Peyer's patch (tissue), 4 donors: Measurements from ENCODE around the gene LAMA5. TPM values are rescaled to one million over a fixed set of nuclear protein-coding genes. Genes with fewer than 3 reads are reported as not detected.

Source experiments
- DNase-seq, 3 donors: peaks; one replicate each; pipeline ENCODE4 v3.0.0-alpha.2; 2017 to 2019
- H3K27ac ChIP-seq, 4 donors: fragments of 200-600 bp; sonication (generic); one replicate each; pipeline ENCODE4 v1.5.1; 2016 to 2019
- H3K27me3 ChIP-seq, 2 donors: fragments of 200-600 bp; sonication (generic); one replicate each; pipeline ENCODE4 v1.5.1; 2019
- H3K36me3 ChIP-seq, 3 donors: fragments of 200-600 bp; sonication (generic); one replicate each; pipeline ENCODE4 v1.5.1; 2016 to 2019
- H3K4me1 ChIP-seq, 4 donors: fragments of 200-600 bp; sonication (generic); one replicate each; pipeline ENCODE4 v1.5.1; 2016 to 2019
- H3K4me3 ChIP-seq, 4 donors: fragments of 200-600 bp; sonication (generic); 1 replicate in 3 of 4; 2 replicates in 1 of 4; pipeline ENCODE4 v1.5.1; 2016 to 2019; ENCODE audit warnings: mild to moderate bottlenecking in 1 of 4
- H3K9me3 ChIP-seq, 4 donors: fragments of 200-600 bp; sonication (generic); one replicate each; pipeline ENCODE4 v1.5.1; 2016 to 2019; ENCODE audit warnings: mild to moderate bottlenecking in 1 of 4
- CTCF ChIP-seq, 6 experiments: fragments of 450-650 bp in 4 of 6; fragments of 200-600 bp in 2 of 6; sonication (generic) in 1 of 6; IDR thresholded peaks; one replicate each; pipeline ENCODE4 v1.5.1; 2017 to 2019; ENCODE audit warnings: antibody characterized with exemption in 6 of 6, mild to moderate bottlenecking in 3 of 6, moderate library complexity in 1 of 6
- POLR2A ChIP-seq, 2 donors: fragments of 450-650 bp; IDR thresholded peaks; one replicate each; pipeline ENCODE4 v1.5.1; 2017; ENCODE audit warnings: antibody characterized with exemption in 2 of 2, mild to moderate bottlenecking in 2 of 2, moderate library complexity in 2 of 2
- total RNA-seq, 4 donors: library from RNA; depleted of rRNA; stranded (reverse); fragments of >200 nt; gene quantifications; one replicate each; pipeline ENCODE4 v1.1.0, GENCODE V29; 2016

LAMA5 gene
- total RNA-seq, 4 donors from 2014 or later = 31.2 to 328 (median 87.3) TPM

GRCh38 chr20:62370807-62371587 is 3.9 kb upstream of the LAMA5 start:
- H3K9me3 ChIP-seq = no peaks in the 10 kb centered on the region

GRCh38 chr20:62370115-62370806 is 3.1 kb upstream of the LAMA5 start:
- H3K4me1 ChIP-seq = peaks cover 3 to 56% (median 32%) of the 10 kb centered on the region in 4 donors
- DNase-seq = no peak
- no peaks in the 10 kb centered on the region for H3K36me3 ChIP-seq
- H3K27ac ChIP-seq = peak overlapping the region in 3 of 4 donors; percentile 31 to 78 (median 60)
- no peaks in the 10 kb centered on the region for H3K9me3 ChIP-seq
- TF ChIP-seq CTCF (IDR thresholded peaks at IDR 0.05) = no peak
- TF ChIP-seq POLR2A (IDR thresholded peaks at IDR 0.05) = no peak
- H3K27me3 ChIP-seq = peaks cover 0 to 15% of the 10 kb centered on the region in 2 donors
- H3K4me3 ChIP-seq = no peak overlapping the region

More at GRCh38 chr20:62370807-62371587, 3.9 kb upstream of the LAMA5 start:
- Histone ChIP-seq H3K4me3 (no peak overlapping the region), H3K36me3 (no peaks in the 10 kb centered on the region), H3K27ac (peak overlapping the region in 3 of 4 donors; percentile 31 to 78 (median 60)), H3K4me1 (peaks cover 3 to 52% (median 28%) of the 10 kb centered on the region in 4 donors), H3K27me3 (peaks cover 0 to 15% of the 10 kb centered on the region in 2 donors)
- TF ChIP-seq CTCF (IDR thresholded peaks at IDR 0.05) = no peak
- TF ChIP-seq POLR2A (IDR thresholded peaks at IDR 0.05) = no peak
- no peak for DNase-seq

- peak overlapping the region in 3 of 4 donors; percentile 31 to 78 (median 60) for H3K27ac ChIP-seq
- no peak for DNase-seq
- H3K36me3 ChIP-seq = no peaks in the 10 kb centered on the region
- no peaks in the 10 kb centered on the region for H3K9me3 ChIP-seq
- H3K27me3 ChIP-seq = peaks cover 0 to 15% of the 10 kb centered on the region in 2 donors
- no peak for TF ChIP-seq POLR2A (IDR thresholded peaks at IDR 0.05)
- no peak for TF ChIP-seq CTCF (IDR thresholded peaks at IDR 0.05)
- H3K4me3 ChIP-seq = no peak overlapping the region
- H3K4me1 ChIP-seq = peaks cover 3 to 51% (median 32%) of the 10 kb centered on the region in 4 donors
Measured at GRCh38 chr20:62369815-62370114, 2.7 kb upstream of the LAMA5 start.

- H3K4me3 ChIP-seq = peak overlapping the region in 3 of 4 donors; percentile 68 to 87 (median 78)
- TF ChIP-seq POLR2A (IDR thresholded peaks at IDR 0.05) (no peak), CTCF (IDR thresholded peaks at IDR 0.05) (peak in 2 of 6 experiments; percentile 7 to 21)
Measured at GRCh38 chr20:62368976-62369814, 2.1 kb upstream of the LAMA5 start.

GRCh38 chr20:62368392-62368975 is 1.4 kb upstream of the LAMA5 start:
- DNase-seq = no peak
- Histone ChIP-seq H3K36me3 (no peaks in the 10 kb centered on the region), H3K27me3 (peaks cover 0 to 15% of the 10 kb centered on the region in 2 donors), H3K4me1 (peaks cover 3 to 57% (median 32%) of the 10 kb centered on the region in 4 donors), H3K27ac (peak overlapping the region in 3 of 4 donors; percentile 74 to 80 (median 78)), H3K9me3 (no peaks in the 10 kb centered on the region), H3K4me3 (peak overlapping the region in 3 of 4 donors; percentile 68 to 87 (median 78))
- TF ChIP-seq POLR2A (IDR thresholded peaks at IDR 0.05) = no peak
- no peak for TF ChIP-seq CTCF (IDR thresholded peaks at IDR 0.05)

More at GRCh38 chr20:62368976-62369814, 2.1 kb upstream of the LAMA5 start:
- peaks cover 0 to 15% of the 10 kb centered on the region in 2 donors for H3K27me3 ChIP-seq
- no peaks in the 10 kb centered on the region for H3K36me3 ChIP-seq
- no peaks in the 10 kb centered on the region for H3K9me3 ChIP-seq
- peak overlapping the region in 3 of 4 donors; percentile 60 to 80 (median 78) for H3K27ac ChIP-seq
- H3K4me1 ChIP-seq = peaks cover 3 to 51% (median 32%) of the 10 kb centered on the region in 4 donors
- DNase-seq = no peak
